Endothelial cell of umbilical vein (primary cell): ENCODE results near the gene PAOX. TPM values are rescaled to one million over a fixed set of nuclear protein-coding genes. Genes with fewer than 3 reads are reported as not detected.
"Not testable (repeated sequence)": the region's sequence is repeated elsewhere in the genome, so short reads cannot be mapped to it uniquely, and the experiment has no call there.

Experiments
- BruUV-seq: library from RNA; stranded (reverse); fragments of 400-500 nt; replicated peaks from 2 replicates; lab custom pipeline; 2021; lab: Mats Ljungman, UMichigan
- CTCF ChIA-PET: fragments of 300-600, 350-600 bp; sonication (Branson Sonifier 250); formaldehyde crosslinking; loops from one replicate; lab custom pipeline; 2021; ENCODE audit warnings: antibody characterized with exemption, inconsistent platforms; lab: Charles Lee
- POLR2A ChIA-PET: fragments of 300-600, 350-600 bp; sonication (Branson Sonifier 250); formaldehyde crosslinking; loops from one replicate; lab custom pipeline; 2021; ENCODE audit warnings: antibody characterized with exemption, inconsistent platforms; lab: Charles Lee
- DNase-seq: peaks from one replicate; pipeline ENCODE4 v3.0.0-alpha.2; 2011; ENCODE audit warnings: low read depth, low spot score
- FAIRE-seq: peaks from 2 replicates; lab custom pipeline; 2011; peaks lifted over from hg19 to GRCh38; lab: Jason Lieb, UNC
- H2AFZ ChIP-seq: 2 replicates; pipeline ENCODE4 v1.6.0; 2012; ENCODE audit warnings: low read depth, low read length, control low read depth, inconsistent platforms
- H3K27ac ChIP-seq: 2 replicates; pipeline ENCODE4 v1.5.1; 2011; ENCODE audit warnings: low read depth, mild to moderate bottlenecking, control low read depth, low read length, moderate library complexity; ENCODE audit not compliant: insufficient read depth
- H3K27me3 ChIP-seq, 2 experiments: 2 replicates each; pipeline versions ENCODE4 v1.6.0 to v1.6.1; 2011; ENCODE audit warnings: low read length in 2 of 2, mixed read lengths in 1 of 2; ENCODE audit not compliant: control insufficient read depth in 2 of 2, insufficient read depth in 2 of 2
- H3K36me3 ChIP-seq, 2 experiments: 2 replicates in 1 of 2; 3 replicates in 1 of 2; pipeline ENCODE4 v1.5.1; 2011; ENCODE audit warnings: low read length in 2 of 2, mild to moderate bottlenecking in 1 of 2, moderate library complexity in 1 of 2; ENCODE audit not compliant: control insufficient read depth in 2 of 2, insufficient read depth in 2 of 2; ENCODE audit errors: extremely low read depth in 1 of 2
- H3K4me1 ChIP-seq: 3 replicates; pipeline ENCODE4 v1.5.1; 2011; ENCODE audit warnings: mild to moderate bottlenecking, low read length; ENCODE audit not compliant: control insufficient read depth, insufficient read depth; ENCODE audit errors: extremely low read depth
- H3K4me2 ChIP-seq: 2 replicates; pipeline ENCODE4 v1.6.1; 2011; ENCODE audit warnings: low read length, control low read depth, mixed read lengths; ENCODE audit not compliant: insufficient read depth
- H3K4me3 ChIP-seq, 3 experiments: fragments of 200-600 bp in 1 of 3; sonication (generic), shearing (Covaris generic) in 1 of 3; replicated peaks in 1 of 3; 2 replicates each; pipeline ENCODE4 v1.5.1; 2011 to 2016; ENCODE audit warnings: control low read depth in 3 of 3, low read length in 3 of 3, mild to moderate bottlenecking in 2 of 3, inconsistent platforms in 1 of 3, low read depth in 1 of 3, moderate library complexity in 1 of 3; ENCODE audit not compliant: insufficient read depth in 1 of 3
- H3K79me2 ChIP-seq: 2 replicates; pipeline ENCODE4 v1.6.0; 2012; ENCODE audit warnings: low read length, inconsistent platforms; ENCODE audit not compliant: control insufficient read depth, insufficient read depth
- H3K9ac ChIP-seq: replicated peaks from 2 replicates; pipeline ENCODE3; 2011; ENCODE audit warnings: low read length, control low read depth; ENCODE audit not compliant: insufficient read depth; ENCODE audit errors: extremely low read depth
- H3K9me1 ChIP-seq: replicated peaks from 3 replicates; pipeline ENCODE4 v1.6.0; 2011; ENCODE audit warnings: mild to moderate bottlenecking, low read length; ENCODE audit not compliant: control insufficient read depth, insufficient read depth; ENCODE audit errors: extremely low read depth
- H3K9me3 ChIP-seq: replicated peaks from 2 replicates; pipeline ENCODE4 v1.5.1; 2012; ENCODE audit warnings: low read length, inconsistent platforms; ENCODE audit not compliant: control insufficient read depth, insufficient read depth
- H4K20me1 ChIP-seq: replicated peaks from 2 replicates; pipeline ENCODE3; 2011; ENCODE audit warnings: mild to moderate bottlenecking, low read length; ENCODE audit not compliant: control insufficient read depth, insufficient read depth; ENCODE audit errors: extremely low read depth
- EZH2 ChIP-seq: IDR thresholded peaks from 2 replicates; pipeline ENCODE4 v1.6.1; 2012; ENCODE audit warnings: borderline replicate concordance, low read depth, mild to moderate bottlenecking, moderate library complexity, low read length, inconsistent platforms; ENCODE audit not compliant: severe bottlenecking
- FOS ChIP-seq: IDR thresholded peaks from 2 replicates; pipeline ENCODE4 v1.6.1; 2011; ENCODE audit warnings: mild to moderate bottlenecking, low read length, moderate library complexity, borderline replicate concordance; ENCODE audit not compliant: insufficient read depth
- GATA2 ChIP-seq: IDR thresholded peaks from 2 replicates; pipeline ENCODE4 v1.7.0; 2011; ENCODE audit warnings: low read depth, mild to moderate bottlenecking, moderate library complexity, mixed read lengths, low read length; ENCODE audit not compliant: insufficient read length, insufficient read depth
- JUN ChIP-seq: IDR thresholded peaks from 2 replicates; pipeline ENCODE4 v1.6.1; 2011; ENCODE audit warnings: borderline replicate concordance, low read depth; ENCODE audit not compliant: insufficient read length, insufficient read depth
- MYC ChIP-seq: IDR thresholded peaks from one replicate; pipeline ENCODE4 v1.6.1; 2011; ENCODE audit warnings: mild to moderate bottlenecking, low read depth, low read length
- POLR2A ChIP-seq: IDR thresholded peaks from 2 replicates; pipeline ENCODE4 v1.6.1; 2012; ENCODE audit warnings: low read depth, mild to moderate bottlenecking, control low read depth, low read length
- POLR2AphosphoS5 ChIP-seq: IDR thresholded peaks from 2 replicates; pipeline ENCODE4 v1.6.1; 2012; ENCODE audit warnings: low read depth, mild to moderate bottlenecking, control low read depth, low read length, moderate library complexity; ENCODE audit not compliant: insufficient read depth
- dilution Hi-C: fragments of 300-500 bp; cut with MboI; formaldehyde crosslinking; loops from one replicate; pipeline ENCODE4 v1.15.0; 2019; ENCODE audit warnings: low sequenced_read_pairs; ENCODE audit not compliant: extremely low pct_ligation_motif_present
- intact Hi-C: fragments of 100-400 bp; cut with micrococcal nuclease; formaldehyde crosslinking; loops from one replicate; pipeline ENCODE4 v1.10.0; 2022
- polyA plus RNA-seq, 4 experiments: library from polyadenylated mRNA; depleted of rRNA in 3 of 4; stranded (reverse) in 3 of 4; unstranded in 1 of 4; fragments of >200 nt; gene quantifications; 2 replicates each; pipeline versions ENCODE4 v1.2.1 to v1.2.3, GENCODE V29; 2011 to 2012; ENCODE audit warnings: missing spikeins in 1 of 4
- total RNA-seq: library from RNA; stranded (reverse); gene quantifications from 2 replicates; pipeline ENCODE4 v1.2.3, GENCODE V29; 2021
- TF ChIP-seq, protein P1 (sequence below), 2 donors: IDR thresholded peaks; 1 replicate in 1 of 2; 2 replicates in 1 of 2; pipeline ENCODE4 v1.5.1; 2011; ENCODE audit warnings: low read length in 2 of 2, mild to moderate bottlenecking in 2 of 2, moderate library complexity in 2 of 2, control low read depth in 1 of 2, inconsistent platforms in 1 of 2, low read depth in 1 of 2; ENCODE audit not compliant: insufficient read depth in 1 of 2; ENCODE audit errors: extremely low read depth in 1 of 2

PAOX gene
- total and polyA plus RNA-seq, 2 donors (not counting 3 experiments of a cell fraction or from before 2014, with no cell fraction given) = 2.6 to 3.8 TPM

DNA sequence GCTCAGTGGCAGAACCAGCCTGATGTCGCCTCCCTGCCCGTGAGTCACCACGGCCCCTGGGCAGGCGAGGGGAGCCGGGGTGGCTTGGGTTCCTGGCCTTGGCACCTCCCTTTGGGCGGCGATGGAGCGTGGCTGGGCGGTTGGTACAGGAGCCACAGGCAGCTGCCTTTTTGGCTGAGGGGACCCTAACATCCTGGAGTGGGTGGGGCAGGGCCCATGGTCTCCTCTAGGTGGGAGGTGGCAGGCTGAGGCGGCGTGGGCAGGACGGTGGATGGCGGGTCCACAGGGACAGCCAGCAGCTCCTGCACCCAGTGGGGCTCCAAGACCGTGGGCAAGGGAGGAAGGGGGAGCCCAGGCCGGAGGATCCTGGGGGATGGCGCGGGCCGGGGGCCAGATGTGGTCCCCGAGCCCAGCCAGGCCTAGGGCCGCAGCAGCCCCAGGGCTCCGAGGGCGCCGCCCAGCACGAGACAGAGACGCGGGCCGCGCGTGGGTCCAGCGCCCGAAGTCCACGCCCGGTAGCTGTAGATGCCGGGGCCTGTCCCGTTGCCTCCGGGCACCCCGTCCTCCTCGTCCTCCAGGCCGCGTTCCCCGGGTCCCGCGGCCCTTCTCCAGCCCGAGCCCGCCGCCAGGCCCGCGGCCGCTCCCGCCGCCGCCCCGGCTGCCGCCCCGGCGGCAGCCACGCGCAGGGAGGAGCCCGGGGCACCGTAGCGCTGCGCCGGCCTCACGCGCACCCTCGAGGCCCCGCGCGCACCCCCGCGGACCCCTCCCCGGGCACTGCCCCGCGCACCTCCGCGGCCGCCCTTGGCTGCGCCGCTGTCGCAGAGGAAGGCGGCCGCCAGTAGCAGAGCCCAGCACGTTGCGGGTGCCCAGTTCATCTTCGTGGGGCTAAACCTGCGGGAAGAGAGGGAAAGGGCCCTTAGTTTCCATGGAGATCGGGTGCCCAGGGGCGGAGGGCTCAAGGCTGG, 44.0 kb downstream of the PAOX start:
- H3K36me3 ChIP-seq = peaks cover 4 to 13% of the 10 kb centered on the region in 2 experiments
- H3K9ac ChIP-seq = no peak overlapping the region
- H3K4me2 ChIP-seq = no peak overlapping the region
- no peak overlapping the region for H2AFZ ChIP-seq
- no peaks in the 10 kb centered on the region for H3K79me2 ChIP-seq
- H3K9me3 ChIP-seq = no peaks in the 10 kb centered on the region
- dilution Hi-C loops = no loop called here
- intact Hi-C loops = no loop called here
- no peak overlapping the region for H3K27ac ChIP-seq
- no peaks in the 10 kb centered on the region for H3K9me1 ChIP-seq
- peaks cover 8 to 9% of the 10 kb centered on the region in 2 experiments for H3K27me3 ChIP-seq
- no peaks in the 10 kb centered on the region for H3K4me1 ChIP-seq
- TF ChIP-seq, protein P1, sequence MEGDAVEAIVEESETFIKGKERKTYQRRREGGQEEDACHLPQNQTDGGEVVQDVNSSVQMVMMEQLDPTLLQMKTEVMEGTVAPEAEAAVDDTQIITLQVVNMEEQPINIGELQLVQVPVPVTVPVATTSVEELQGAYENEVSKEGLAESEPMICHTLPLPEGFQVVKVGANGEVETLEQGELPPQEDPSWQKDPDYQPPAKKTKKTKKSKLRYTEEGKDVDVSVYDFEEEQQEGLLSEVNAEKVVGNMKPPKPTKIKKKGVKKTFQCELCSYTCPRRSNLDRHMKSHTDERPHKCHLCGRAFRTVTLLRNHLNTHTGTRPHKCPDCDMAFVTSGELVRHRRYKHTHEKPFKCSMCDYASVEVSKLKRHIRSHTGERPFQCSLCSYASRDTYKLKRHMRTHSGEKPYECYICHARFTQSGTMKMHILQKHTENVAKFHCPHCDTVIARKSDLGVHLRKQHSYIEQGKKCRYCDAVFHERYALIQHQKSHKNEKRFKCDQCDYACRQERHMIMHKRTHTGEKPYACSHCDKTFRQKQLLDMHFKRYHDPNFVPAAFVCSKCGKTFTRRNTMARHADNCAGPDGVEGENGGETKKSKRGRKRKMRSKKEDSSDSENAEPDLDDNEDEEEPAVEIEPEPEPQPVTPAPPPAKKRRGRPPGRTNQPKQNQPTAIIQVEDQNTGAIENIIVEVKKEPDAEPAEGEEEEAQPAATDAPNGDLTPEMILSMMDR (IDR thresholded peaks at IDR 0.05; ENCODE audit: extremely low read depth in 1 of 2, insufficient read depth in 1 of 2, low read depth in 1 of 2, low read length in 2 of 2) = no peak
- TF ChIP-seq JUN (no peak), MYC (no peak), FOS (no peak), POLR2AphosphoS5 (no peak), EZH2 (no peak), GATA2 (no peak), POLR2A (no peak)
- CTCF ChIA-PET = no interaction called here
- H4K20me1 ChIP-seq = no peaks in the 10 kb centered on the region
- no TSS peak for BruUV-seq
- DNase-seq = no peak
- no peak for FAIRE-seq
- POLR2A ChIA-PET = no interaction called here
- no peak overlapping the region for H3K4me3 ChIP-seq

DNA sequence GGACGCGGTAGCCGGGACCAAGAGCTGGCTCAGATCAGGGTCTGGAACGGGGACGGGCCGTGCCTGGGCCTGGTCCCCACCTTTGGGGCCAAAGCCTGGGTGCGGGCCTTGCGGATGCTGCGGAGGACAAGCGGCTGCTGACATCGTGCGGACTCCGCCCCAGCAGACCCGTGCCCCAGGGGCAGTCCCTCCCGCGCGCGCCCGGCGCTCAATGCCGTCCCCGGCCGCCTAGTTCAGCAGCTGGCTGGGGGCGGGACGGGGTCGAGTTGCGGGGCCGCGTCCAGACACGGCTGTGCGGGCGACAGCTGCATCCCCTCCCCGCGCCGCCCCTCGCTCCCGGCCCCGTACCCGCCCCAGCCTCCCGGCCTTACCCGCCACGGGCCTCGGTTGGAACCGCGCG, 45.0 kb downstream of the PAOX start:
- POLR2A ChIA-PET, H3K4me2 ChIP-seq, H3K9ac ChIP-seq, H3K79me2 ChIP-seq, H3K27ac ChIP-seq, CTCF ChIA-PET, BruUV-seq, FAIRE-seq, H3K36me3 ChIP-seq, H3K9me1 ChIP-seq, H3K27me3 ChIP-seq, intact Hi-C loops, H3K9me3 ChIP-seq, H3K4me1 ChIP-seq, DNase-seq, H4K20me1 ChIP-seq, dilution Hi-C loops, H2AFZ ChIP-seq, H3K4me3 ChIP-seq: not testable (repeated sequence)

DNA sequence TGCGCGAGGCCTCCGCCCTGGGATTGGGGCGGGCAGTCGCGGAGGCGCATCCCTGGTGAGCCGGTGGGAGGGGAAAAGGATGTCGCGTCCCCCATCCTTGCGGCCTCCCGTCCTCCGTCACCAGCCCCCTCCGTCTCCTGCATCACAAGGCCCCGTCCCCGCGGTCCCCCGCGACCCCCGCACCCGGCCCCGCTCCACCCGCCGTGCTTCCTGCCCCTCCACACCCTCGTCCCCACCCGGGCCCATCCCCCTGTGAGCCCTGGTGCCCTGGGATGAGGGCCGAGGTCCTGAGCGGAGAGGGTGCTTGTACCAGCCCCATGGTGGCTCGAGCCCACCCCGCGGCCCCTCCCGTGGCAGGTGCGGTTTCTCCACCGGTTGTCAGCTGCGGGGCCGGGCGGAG, 45.5 kb downstream of the PAOX start, which contains the start of gene SPRN:
Gene SPRN, minus strand, starts transcription at position 25 of the 400 bp plus-strand sequence. CDS start 944 bp downstream, outside the sequence.
- H3K9me3 ChIP-seq, H3K79me2 ChIP-seq, FAIRE-seq, H3K36me3 ChIP-seq, H3K9ac ChIP-seq, H3K27me3 ChIP-seq, H3K4me2 ChIP-seq, CTCF ChIA-PET, intact Hi-C loops, H3K27ac ChIP-seq, H2AFZ ChIP-seq, H3K4me1 ChIP-seq, H4K20me1 ChIP-seq, H3K4me3 ChIP-seq, H3K9me1 ChIP-seq, DNase-seq, BruUV-seq, POLR2A ChIA-PET, dilution Hi-C loops: not testable (repeated sequence)
